CD14-positive monocyte (primary cell): ENCODE results near the gene KCTD16. TPM values are rescaled to one million over a fixed set of nuclear protein-coding genes. Genes with fewer than 3 reads are reported as not detected.

Experiments used
- DNase-seq, 3 donors: peaks; one replicate each; pipeline ENCODE4 v3.0.0-alpha.2; 2011 to 2022
- H2AFZ ChIP-seq: 2 replicates; pipeline ENCODE4 v1.6.0; 2012; ENCODE audit warnings: mild to moderate bottlenecking, low read depth, low read length, inconsistent platforms; ENCODE audit not compliant: insufficient read depth, poor library complexity, severe bottlenecking
- H3K27ac ChIP-seq, 2 donors: 1 replicate in 1 of 2; 2 replicates in 1 of 2; pipeline ENCODE4 v1.5.1; 2012 to 2013; ENCODE audit warnings: low read length in 2 of 2, control low read depth in 1 of 2, inconsistent platforms in 1 of 2, low read depth in 1 of 2, mild to moderate bottlenecking in 1 of 2
- H3K27me3 ChIP-seq, 2 donors: one replicate each; pipeline versions ENCODE4 v1.6.0 to v1.6.1; 2011 to 2013; ENCODE audit warnings: low read length in 2 of 2; ENCODE audit not compliant: control insufficient read depth in 2 of 2, insufficient read depth in 2 of 2
- H3K36me3 ChIP-seq, 2 donors: replicated peaks in 1 of 2; 1 replicate in 1 of 2; 2 replicates in 1 of 2; pipeline versions ENCODE4 v1.5.1 to v1.6.1; 2012 to 2013; ENCODE audit warnings: low read length in 2 of 2, control low read depth in 1 of 2, inconsistent platforms in 1 of 2, mild to moderate bottlenecking in 1 of 2; ENCODE audit not compliant: insufficient read depth in 2 of 2, control insufficient read depth in 1 of 2
- H3K4me1 ChIP-seq, 2 donors: 1 replicate in 1 of 2; 2 replicates in 1 of 2; pipeline versions ENCODE4 v1.5.1 to v1.6.1; 2012 to 2013; ENCODE audit warnings: low read length in 2 of 2, control low read depth in 1 of 2, inconsistent platforms in 1 of 2, mild to moderate bottlenecking in 1 of 2, moderate library complexity in 1 of 2; ENCODE audit not compliant: insufficient read depth in 2 of 2, control insufficient read depth in 1 of 2
- H3K4me2 ChIP-seq: replicated peaks from 2 replicates; pipeline ENCODE3; 2012; ENCODE audit warnings: low read length, moderate library complexity, mild to moderate bottlenecking; ENCODE audit not compliant: poor library complexity, severe bottlenecking; ENCODE audit errors: extremely low read depth
- H3K4me3 ChIP-seq, 3 experiments: fragments of 200-600 bp in 1 of 3; sonication (generic) in 1 of 3; replicated peaks in 1 of 3; 1 replicate in 2 of 3; 2 replicates in 1 of 3; pipeline ENCODE4 v1.5.1; 2011 to 2013; ENCODE audit warnings: low read length in 3 of 3, mild to moderate bottlenecking in 3 of 3, control low read depth in 2 of 3, low read depth in 2 of 3, inconsistent platforms in 1 of 3, moderate library complexity in 1 of 3
- H3K79me2 ChIP-seq: 2 replicates; pipeline ENCODE4 v1.6.0; 2012; ENCODE audit warnings: mild to moderate bottlenecking, control low read depth, inconsistent platforms, low read length, moderate library complexity; ENCODE audit not compliant: insufficient read depth
- H3K9ac ChIP-seq: 2 replicates; pipeline ENCODE4 v1.6.0; 2017; ENCODE audit warnings: low read length, mild to moderate bottlenecking; ENCODE audit not compliant: insufficient read depth, poor library complexity, severe bottlenecking
- H3K9me3 ChIP-seq, 2 donors: replicated peaks in 1 of 2; 1 replicate in 1 of 2; 2 replicates in 1 of 2; pipeline versions ENCODE4 v1.5.1 to v1.6.1; 2012 to 2013; ENCODE audit warnings: low read length in 2 of 2, control low read depth in 1 of 2; ENCODE audit not compliant: control insufficient read depth in 1 of 2, insufficient read depth in 1 of 2
- H4K20me1 ChIP-seq: 2 replicates; pipeline ENCODE4 v1.6.0; 2012; ENCODE audit warnings: mild to moderate bottlenecking, low read length, control low read depth, moderate library complexity; ENCODE audit not compliant: insufficient read depth
- H3K27ac Mint-ChIP-seq, 7 donors: one replicate each; pipeline ENCODE4 v1.8.0; 2020; ENCODE audit warnings: mild to moderate bottlenecking in 7 of 7, mixed read lengths in 7 of 7, moderate library complexity in 6 of 7, inconsistent platforms in 2 of 7
- H3K27me3 Mint-ChIP-seq, 3 donors: one replicate each; pipeline ENCODE4 v1.8.0; 2021 to 2022; ENCODE audit warnings: low read depth in 3 of 3, mild to moderate bottlenecking in 3 of 3, mixed read lengths in 3 of 3, moderate library complexity in 3 of 3, inconsistent platforms in 1 of 3
- H3K36me3 Mint-ChIP-seq, 2 donors: one replicate each; pipeline ENCODE4 v1.8.0; 2020; ENCODE audit warnings: mixed read lengths in 2 of 2, inconsistent platforms in 1 of 2, mild to moderate bottlenecking in 1 of 2
- H3K4me1 Mint-ChIP-seq: one replicate; pipeline ENCODE4 v1.8.0; 2020; ENCODE audit warnings: mild to moderate bottlenecking, mixed read lengths
- H3K4me3 Mint-ChIP-seq, 2 donors: one replicate each; pipeline ENCODE4 v1.8.0; 2020; ENCODE audit warnings: mild to moderate bottlenecking in 2 of 2, mixed read lengths in 2 of 2, moderate library complexity in 1 of 2
- H3K9me3 Mint-ChIP-seq, 7 donors: one replicate each; pipeline ENCODE4 v1.8.0; 2020 to 2022; ENCODE audit warnings: mixed read lengths in 7 of 7, mild to moderate bottlenecking in 6 of 7, moderate library complexity in 6 of 7, inconsistent platforms in 2 of 7
- CTCF ChIP-seq: fragments of 200-600 bp; IDR thresholded peaks from one replicate; pipeline ENCODE4 v1.8.0; 2022; ENCODE audit warnings: antibody characterized with exemption, mild to moderate bottlenecking
- WGBS: methylation state at CpG from one replicate; pipeline ENCODE4 v1.1.5; 2013; ENCODE audit warnings: missing lambda C conversion rate; ENCODE audit not compliant: insufficient coverage; 5-methylcytosine and 5-hydroxymethylcytosine counted together
- intact Hi-C, 2 donors: fragments of 100-400 bp; cut with micrococcal nuclease; formaldehyde crosslinking; loops; one replicate each; pipeline versions ENCODE4 v1.15.0 to v1.15.1; 2023
- polyA plus RNA-seq, 3 donors: library from polyadenylated mRNA; depleted of rRNA in 1 of 3; unstranded in 2 of 3; stranded (reverse) in 1 of 3; fragments of 300-500 nt in 2 of 3; fragments of >200 nt in 1 of 3; fragmentation: Illumina TruSeq in 2 of 3; gene quantifications; 1 replicate in 2 of 3; 2 replicates in 1 of 3; pipeline ENCODE4 v1.2.3, GENCODE V29; 2012 to 2021

KCTD16 gene
- polyA plus RNA-seq, 3 donors: not detected

GRCh38 chr5:144310621-144311020, 139.9 kb downstream of the KCTD16 start:
- Mint-ChIP-seq H3K27ac (no peak overlapping the region), H3K4me3 (no peak overlapping the region), H3K4me1 (no peaks in the 10 kb centered on the region), H3K36me3 (no peaks in the 10 kb centered on the region), H3K27me3 (no peaks in the 10 kb centered on the region), H3K9me3 (peaks cover 0 to 3% (median 0%) of the 10 kb centered on the region in 7 donors)
- no CpG with 5 or more reads among the region's 2 CpGs for WGBS
- Histone ChIP-seq H3K9ac (no peak overlapping the region), H3K27ac (no peak overlapping the region), H3K4me1 (no peaks in the 10 kb centered on the region), H3K4me3 (no peak overlapping the region), H3K36me3 (no peaks in the 10 kb centered on the region), H4K20me1 (no peaks in the 10 kb centered on the region), H3K79me2 (no peaks in the 10 kb centered on the region), H3K4me2 (no peak overlapping the region), H2AFZ (no peak overlapping the region), H3K9me3 (no peaks in the 10 kb centered on the region), H3K27me3 (no peaks in the 10 kb centered on the region)
- intact Hi-C loops: no loop called here
- DNase-seq: no peak
- TF ChIP-seq CTCF: no peak

GRCh38 chr5:144313147-144313726, 142.6 kb downstream of the KCTD16 start:
- TF ChIP-seq CTCF: no peak

More at GRCh38 chr5:144313147-144313726, 142.6 kb downstream of the KCTD16 start:
- no peak overlapping the region for H3K27ac Mint-ChIP-seq
- Histone ChIP-seq H3K4me2 (no peak overlapping the region), H3K27me3 (no peaks in the 10 kb centered on the region), H3K36me3 (no peaks in the 10 kb centered on the region), H4K20me1 (no peaks in the 10 kb centered on the region), H2AFZ (no peak overlapping the region), H3K9ac (no peak overlapping the region), H3K4me3 (no peak overlapping the region), H3K27ac (no peak overlapping the region), H3K9me3 (no peaks in the 10 kb centered on the region), H3K4me1 (no peaks in the 10 kb centered on the region), H3K79me2 (no peaks in the 10 kb centered on the region)
- H3K4me3 Mint-ChIP-seq: no peak overlapping the region
- DNase-seq: no peak
- WGBS: no CpG with 5 or more reads among the region's 1 CpG
- H3K27me3 Mint-ChIP-seq: no peaks in the 10 kb centered on the region
- intact Hi-C loops: no loop called here
- H3K9me3 Mint-ChIP-seq: peaks cover 0 to 2% (median 0%) of the 10 kb centered on the region in 7 donors
- no peaks in the 10 kb centered on the region for H3K4me1 Mint-ChIP-seq
- no peaks in the 10 kb centered on the region for H3K36me3 Mint-ChIP-seq
